CD14-positive monocyte (primary cell): ENCODE data around the gene LRRFIP2. TPM values are rescaled to one million over a fixed set of nuclear protein-coding genes. Genes with fewer than 3 reads are reported as not detected.

ENCODE experiments used
- DNase-seq, 3 donors: peaks; one replicate each; pipeline ENCODE4 v3.0.0-alpha.2; 2011 to 2022
- H2AFZ ChIP-seq: 2 replicates; pipeline ENCODE4 v1.6.0; 2012; ENCODE audit warnings: mild to moderate bottlenecking, low read depth, low read length, inconsistent platforms; ENCODE audit not compliant: insufficient read depth, poor library complexity, severe bottlenecking
- H3K27ac ChIP-seq, 2 donors: 1 replicate in 1 of 2; 2 replicates in 1 of 2; pipeline ENCODE4 v1.5.1; 2012 to 2013; ENCODE audit warnings: low read length in 2 of 2, control low read depth in 1 of 2, inconsistent platforms in 1 of 2, low read depth in 1 of 2, mild to moderate bottlenecking in 1 of 2
- H3K27me3 ChIP-seq, 2 donors: one replicate each; pipeline versions ENCODE4 v1.6.0 to v1.6.1; 2011 to 2013; ENCODE audit warnings: low read length in 2 of 2; ENCODE audit not compliant: control insufficient read depth in 2 of 2, insufficient read depth in 2 of 2
- H3K36me3 ChIP-seq, 2 donors: replicated peaks in 1 of 2; 1 replicate in 1 of 2; 2 replicates in 1 of 2; pipeline versions ENCODE4 v1.5.1 to v1.6.1; 2012 to 2013; ENCODE audit warnings: low read length in 2 of 2, control low read depth in 1 of 2, inconsistent platforms in 1 of 2, mild to moderate bottlenecking in 1 of 2; ENCODE audit not compliant: insufficient read depth in 2 of 2, control insufficient read depth in 1 of 2
- H3K4me1 ChIP-seq, 2 donors: 1 replicate in 1 of 2; 2 replicates in 1 of 2; pipeline versions ENCODE4 v1.5.1 to v1.6.1; 2012 to 2013; ENCODE audit warnings: low read length in 2 of 2, control low read depth in 1 of 2, inconsistent platforms in 1 of 2, mild to moderate bottlenecking in 1 of 2, moderate library complexity in 1 of 2; ENCODE audit not compliant: insufficient read depth in 2 of 2, control insufficient read depth in 1 of 2
- H3K4me2 ChIP-seq: replicated peaks from 2 replicates; pipeline ENCODE3; 2012; ENCODE audit warnings: low read length, moderate library complexity, mild to moderate bottlenecking; ENCODE audit not compliant: poor library complexity, severe bottlenecking; ENCODE audit errors: extremely low read depth
- H3K4me3 ChIP-seq, 3 experiments: fragments of 200-600 bp in 1 of 3; sonication (generic) in 1 of 3; replicated peaks in 1 of 3; 1 replicate in 2 of 3; 2 replicates in 1 of 3; pipeline ENCODE4 v1.5.1; 2011 to 2013; ENCODE audit warnings: low read length in 3 of 3, mild to moderate bottlenecking in 3 of 3, control low read depth in 2 of 3, low read depth in 2 of 3, inconsistent platforms in 1 of 3, moderate library complexity in 1 of 3
- H3K79me2 ChIP-seq: 2 replicates; pipeline ENCODE4 v1.6.0; 2012; ENCODE audit warnings: mild to moderate bottlenecking, control low read depth, inconsistent platforms, low read length, moderate library complexity; ENCODE audit not compliant: insufficient read depth
- H3K9ac ChIP-seq: 2 replicates; pipeline ENCODE4 v1.6.0; 2017; ENCODE audit warnings: low read length, mild to moderate bottlenecking; ENCODE audit not compliant: insufficient read depth, poor library complexity, severe bottlenecking
- H3K9me3 ChIP-seq, 2 donors: replicated peaks in 1 of 2; 1 replicate in 1 of 2; 2 replicates in 1 of 2; pipeline versions ENCODE4 v1.5.1 to v1.6.1; 2012 to 2013; ENCODE audit warnings: low read length in 2 of 2, control low read depth in 1 of 2; ENCODE audit not compliant: control insufficient read depth in 1 of 2, insufficient read depth in 1 of 2
- H4K20me1 ChIP-seq: 2 replicates; pipeline ENCODE4 v1.6.0; 2012; ENCODE audit warnings: mild to moderate bottlenecking, low read length, control low read depth, moderate library complexity; ENCODE audit not compliant: insufficient read depth
- H3K27ac Mint-ChIP-seq, 7 donors: one replicate each; pipeline ENCODE4 v1.8.0; 2020; ENCODE audit warnings: mild to moderate bottlenecking in 7 of 7, mixed read lengths in 7 of 7, moderate library complexity in 6 of 7, inconsistent platforms in 2 of 7
- H3K27me3 Mint-ChIP-seq, 3 donors: one replicate each; pipeline ENCODE4 v1.8.0; 2021 to 2022; ENCODE audit warnings: low read depth in 3 of 3, mild to moderate bottlenecking in 3 of 3, mixed read lengths in 3 of 3, moderate library complexity in 3 of 3, inconsistent platforms in 1 of 3
- H3K36me3 Mint-ChIP-seq, 2 donors: one replicate each; pipeline ENCODE4 v1.8.0; 2020; ENCODE audit warnings: mixed read lengths in 2 of 2, inconsistent platforms in 1 of 2, mild to moderate bottlenecking in 1 of 2
- H3K4me1 Mint-ChIP-seq: one replicate; pipeline ENCODE4 v1.8.0; 2020; ENCODE audit warnings: mild to moderate bottlenecking, mixed read lengths
- H3K4me3 Mint-ChIP-seq, 2 donors: one replicate each; pipeline ENCODE4 v1.8.0; 2020; ENCODE audit warnings: mild to moderate bottlenecking in 2 of 2, mixed read lengths in 2 of 2, moderate library complexity in 1 of 2
- H3K9me3 Mint-ChIP-seq, 7 donors: one replicate each; pipeline ENCODE4 v1.8.0; 2020 to 2022; ENCODE audit warnings: mixed read lengths in 7 of 7, mild to moderate bottlenecking in 6 of 7, moderate library complexity in 6 of 7, inconsistent platforms in 2 of 7
- CTCF ChIP-seq: fragments of 200-600 bp; IDR thresholded peaks from one replicate; pipeline ENCODE4 v1.8.0; 2022; ENCODE audit warnings: antibody characterized with exemption, mild to moderate bottlenecking
- WGBS: methylation state at CpG from one replicate; pipeline ENCODE4 v1.1.5; 2013; ENCODE audit warnings: missing lambda C conversion rate; ENCODE audit not compliant: insufficient coverage; 5-methylcytosine and 5-hydroxymethylcytosine counted together
- intact Hi-C, 2 donors: fragments of 100-400 bp; cut with micrococcal nuclease; formaldehyde crosslinking; loops; one replicate each; pipeline versions ENCODE4 v1.15.0 to v1.15.1; 2023
- polyA plus RNA-seq, 3 donors: library from polyadenylated mRNA; depleted of rRNA in 1 of 3; unstranded in 2 of 3; stranded (reverse) in 1 of 3; fragments of 300-500 nt in 2 of 3; fragments of >200 nt in 1 of 3; fragmentation: Illumina TruSeq in 2 of 3; gene quantifications; 1 replicate in 2 of 3; 2 replicates in 1 of 3; pipeline ENCODE4 v1.2.3, GENCODE V29; 2012 to 2021

LRRFIP2 gene
- polyA plus RNA-seq, 3 donors: 30.9 to 39.4 (median 31.7) TPM

- H3K4me1 Mint-ChIP-seq: peaks cover 18% of the 10 kb centered on the region
- no peak overlapping the region for H3K4me2 ChIP-seq
Measured at GRCh38 chr3:37181756-37182155, 7.4 kb upstream of the LRRFIP2 start.

DNA sequence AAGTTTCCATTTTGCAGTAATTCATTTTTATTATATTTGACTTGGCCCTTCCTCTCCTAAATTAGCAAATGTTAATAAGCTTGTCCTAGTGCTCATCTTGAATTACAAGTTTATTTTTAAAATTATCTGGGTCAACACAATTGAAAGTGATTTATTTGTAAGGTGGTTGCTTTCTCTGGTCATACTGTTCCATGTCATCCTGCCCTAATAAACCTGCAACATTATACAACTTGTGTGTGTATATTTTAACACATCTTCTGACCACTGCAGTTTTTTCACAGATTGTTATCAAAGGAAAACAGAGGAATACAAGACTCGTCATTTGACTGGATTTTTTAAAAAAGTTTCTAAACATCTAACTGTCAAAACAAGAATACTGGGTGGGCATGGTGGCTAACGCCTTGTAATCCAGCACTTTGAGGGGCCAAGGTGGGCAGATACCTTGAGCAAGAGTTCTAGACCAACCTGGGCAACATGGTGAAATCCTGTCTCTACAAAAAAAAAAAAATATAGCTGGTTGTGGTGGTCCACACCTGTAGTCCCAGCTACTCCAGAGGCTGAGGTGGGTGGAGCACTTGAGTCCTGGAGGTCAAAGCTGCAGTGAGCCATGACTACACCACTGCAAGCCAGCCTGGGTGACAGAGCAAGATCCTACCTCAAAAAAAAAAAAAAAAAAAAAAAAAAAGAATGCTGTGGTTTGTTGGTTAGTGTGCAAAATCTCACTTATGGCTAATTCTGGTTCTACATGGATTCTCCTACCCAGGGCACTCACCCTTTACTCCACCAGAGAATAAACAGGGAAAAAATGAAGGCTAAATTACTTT lies 5.0 kb upstream of the LRRFIP2 start:
- no peaks in the 10 kb centered on the region for H3K9me3 Mint-ChIP-seq
- WGBS: no CpG with 5 or more reads among the region's 2 CpGs
- H3K27me3 Mint-ChIP-seq: no peaks in the 10 kb centered on the region
- peaks cover 8 to 14% of the 10 kb centered on the region in 2 donors for H3K36me3 Mint-ChIP-seq
- Histone ChIP-seq H3K9ac (no peak overlapping the region), H3K4me3 (no peak overlapping the region), H3K4me2 (no peak overlapping the region), H3K9me3 (no peaks in the 10 kb centered on the region), H3K79me2 (peaks cover 62% of the 10 kb centered on the region), H3K27ac (no peak overlapping the region), H4K20me1 (peaks cover 31% of the 10 kb centered on the region), H3K36me3 (peaks cover 0 to 13% of the 10 kb centered on the region in 2 donors), H2AFZ (no peak overlapping the region), H3K4me1 (peaks cover 15 to 24% of the 10 kb centered on the region in 2 donors), H3K27me3 (no peaks in the 10 kb centered on the region)
- H3K4me1 Mint-ChIP-seq: peaks cover 28% of the 10 kb centered on the region
- H3K27ac Mint-ChIP-seq: no peak overlapping the region
- intact Hi-C loops: no loop called here
- no peak overlapping the region for H3K4me3 Mint-ChIP-seq
- no peak for DNase-seq
- TF ChIP-seq CTCF: no peak

More at GRCh38 chr3:37181756-37182155, 7.4 kb upstream of the LRRFIP2 start:
- H3K9me3 Mint-ChIP-seq: no peaks in the 10 kb centered on the region
- no peaks in the 10 kb centered on the region for H3K27me3 Mint-ChIP-seq
- H4K20me1 ChIP-seq: peaks cover 20% of the 10 kb centered on the region
- no peak overlapping the region for H3K27ac Mint-ChIP-seq
- H3K27ac ChIP-seq: no peak overlapping the region
- TF ChIP-seq CTCF: no peak
- peaks cover 0 to 13% of the 10 kb centered on the region in 2 donors for H3K36me3 ChIP-seq
- H3K4me3 ChIP-seq: no peak overlapping the region
- H3K9me3 ChIP-seq: no peaks in the 10 kb centered on the region
- DNase-seq: no peak
- H3K9ac ChIP-seq: no peak overlapping the region
- H3K27me3 ChIP-seq: no peaks in the 10 kb centered on the region
- H3K36me3 Mint-ChIP-seq: peaks cover 8 to 14% of the 10 kb centered on the region in 2 donors
- WGBS: 80% methylated on average over 4 of the region's 7 CpGs
- H3K4me1 ChIP-seq: peaks cover 6 to 14% of the 10 kb centered on the region in 2 donors
- no peak overlapping the region for H2AFZ ChIP-seq
- no peak overlapping the region for H3K4me3 Mint-ChIP-seq
- intact Hi-C loops: no loop called here
- peaks cover 44% of the 10 kb centered on the region for H3K79me2 ChIP-seq
